ENCODE data around the gene NOS3.
"Not testable (repeated sequence)": the region's sequence is repeated elsewhere in the genome, so short reads cannot be mapped to it uniquely, and the experiment has no call there.

DNA sequence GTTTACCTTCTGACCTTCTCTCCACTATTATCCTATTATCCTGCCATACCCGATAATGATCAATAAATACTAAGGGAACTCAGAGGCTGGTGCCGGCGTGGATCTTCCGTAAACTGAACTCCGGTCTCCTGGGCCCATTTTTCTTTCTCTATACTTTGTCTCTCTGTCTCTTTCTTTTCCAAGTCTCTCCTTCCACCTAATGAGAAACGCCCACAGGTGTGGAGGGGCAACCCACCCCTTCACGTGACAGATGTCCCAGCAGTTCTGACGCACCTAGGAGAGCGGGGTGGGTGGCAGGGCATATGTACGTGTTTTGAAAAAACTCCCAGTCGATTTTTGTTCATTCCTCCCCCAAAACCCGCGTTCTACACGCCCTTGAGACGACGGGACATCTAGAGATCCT, 36.9 kb downstream of the NOS3 start:
- TF ChIP-seq, protein P1, sequence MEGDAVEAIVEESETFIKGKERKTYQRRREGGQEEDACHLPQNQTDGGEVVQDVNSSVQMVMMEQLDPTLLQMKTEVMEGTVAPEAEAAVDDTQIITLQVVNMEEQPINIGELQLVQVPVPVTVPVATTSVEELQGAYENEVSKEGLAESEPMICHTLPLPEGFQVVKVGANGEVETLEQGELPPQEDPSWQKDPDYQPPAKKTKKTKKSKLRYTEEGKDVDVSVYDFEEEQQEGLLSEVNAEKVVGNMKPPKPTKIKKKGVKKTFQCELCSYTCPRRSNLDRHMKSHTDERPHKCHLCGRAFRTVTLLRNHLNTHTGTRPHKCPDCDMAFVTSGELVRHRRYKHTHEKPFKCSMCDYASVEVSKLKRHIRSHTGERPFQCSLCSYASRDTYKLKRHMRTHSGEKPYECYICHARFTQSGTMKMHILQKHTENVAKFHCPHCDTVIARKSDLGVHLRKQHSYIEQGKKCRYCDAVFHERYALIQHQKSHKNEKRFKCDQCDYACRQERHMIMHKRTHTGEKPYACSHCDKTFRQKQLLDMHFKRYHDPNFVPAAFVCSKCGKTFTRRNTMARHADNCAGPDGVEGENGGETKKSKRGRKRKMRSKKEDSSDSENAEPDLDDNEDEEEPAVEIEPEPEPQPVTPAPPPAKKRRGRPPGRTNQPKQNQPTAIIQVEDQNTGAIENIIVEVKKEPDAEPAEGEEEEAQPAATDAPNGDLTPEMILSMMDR (IDR thresholded peaks at IDR 0.05; ENCODE audit: low read depth, low read length): not testable (repeated sequence)
- not testable (repeated sequence) for TF ChIP-seq EZH2phosphoT487 (IDR thresholded peaks at IDR 0.05; ENCODE audit: low read depth)

Measured in OCI-LY3 (cell line).